HG03469 (cell line): ENCODE data around the gene USP17L22.
"Not testable (repeated sequence)": the region's sequence is repeated elsewhere in the genome, so short reads cannot be mapped to it uniquely, and the experiment has no call there.

Experiments used
- ATAC-seq: cut with Tn5 transposase; IDR thresholded peaks from one replicate; pipeline ENCODE4 v1.9.1; 2021; ENCODE audit warnings: mild to moderate bottlenecking, moderate library complexity, moderate number of reproducible peaks; ENCODE audit not compliant: unreplicated experiment

Gene USP17L22, protein sequence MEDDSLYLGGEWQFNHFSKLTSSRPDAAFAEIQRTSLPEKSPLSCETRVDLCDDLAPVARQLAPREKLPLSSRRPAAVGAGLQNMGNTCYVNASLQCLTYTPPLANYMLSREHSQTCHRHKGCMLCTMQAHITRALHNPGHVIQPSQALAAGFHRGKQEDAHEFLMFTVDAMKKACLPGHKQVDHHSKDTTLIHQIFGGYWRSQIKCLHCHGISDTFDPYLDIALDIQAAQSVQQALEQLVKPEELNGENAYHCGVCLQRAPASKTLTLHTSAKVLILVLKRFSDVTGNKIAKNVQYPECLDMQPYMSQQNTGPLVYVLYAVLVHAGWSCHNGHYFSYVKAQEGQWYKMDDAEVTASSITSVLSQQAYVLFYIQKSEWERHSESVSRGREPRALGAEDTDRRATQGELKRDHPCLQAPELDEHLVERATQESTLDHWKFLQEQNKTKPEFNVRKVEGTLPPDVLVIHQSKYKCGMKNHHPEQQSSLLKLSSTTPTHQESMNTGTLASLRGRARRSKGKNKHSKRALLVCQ

DNA sequence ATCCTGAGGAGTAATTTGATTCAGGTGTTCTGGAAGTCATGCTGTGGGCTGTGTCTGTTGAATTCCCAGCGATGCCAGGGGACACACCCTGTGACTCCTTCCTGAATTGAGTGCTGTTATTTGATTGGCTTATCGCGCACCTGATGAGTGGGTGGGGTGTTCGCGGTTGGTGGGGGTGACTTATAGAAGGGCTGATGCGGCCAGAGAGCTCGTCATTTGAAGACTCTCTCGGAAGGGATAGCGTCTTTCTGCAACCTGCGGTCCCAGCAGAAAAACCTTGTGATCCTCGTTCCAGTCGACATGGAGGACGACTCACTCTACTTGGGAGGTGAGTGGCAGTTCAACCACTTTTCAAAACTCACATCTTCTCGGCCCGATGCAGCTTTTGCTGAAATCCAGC lies at the start of gene USP17L22:
Gene USP17L22, plus strand, starts transcription at position 301 of the 400 bp plus-strand sequence. Its CDS starts 0 bp downstream, at position 301.
- not testable (repeated sequence) for ATAC-seq

DNA sequence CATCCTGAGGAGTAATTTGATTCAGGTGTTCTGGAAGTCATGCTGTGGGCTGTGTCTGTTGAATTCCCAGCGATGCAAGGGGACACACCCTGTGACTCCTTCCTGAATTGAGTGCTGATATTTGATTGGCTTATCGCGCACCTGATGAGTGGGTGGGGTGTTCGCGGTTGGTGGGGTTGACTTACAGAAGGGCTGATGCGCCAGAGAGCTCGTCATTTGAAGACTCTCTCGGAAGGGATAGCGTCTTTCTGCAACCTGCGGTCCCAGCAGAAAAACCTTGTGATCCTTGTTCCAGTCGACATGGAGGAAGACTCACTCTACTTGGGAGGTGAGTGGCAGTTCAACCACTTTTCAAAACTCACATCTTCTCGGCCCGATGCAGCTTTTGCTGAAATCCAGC lies 47.6 kb upstream of the USP17L22 start, which contains the start of gene USP17L12:
Gene USP17L12, plus strand, starts transcription at position 301 of the 400 bp plus-strand sequence. Its CDS starts 0 bp downstream, at position 301.
- ATAC-seq: not testable (repeated sequence)

DNA sequence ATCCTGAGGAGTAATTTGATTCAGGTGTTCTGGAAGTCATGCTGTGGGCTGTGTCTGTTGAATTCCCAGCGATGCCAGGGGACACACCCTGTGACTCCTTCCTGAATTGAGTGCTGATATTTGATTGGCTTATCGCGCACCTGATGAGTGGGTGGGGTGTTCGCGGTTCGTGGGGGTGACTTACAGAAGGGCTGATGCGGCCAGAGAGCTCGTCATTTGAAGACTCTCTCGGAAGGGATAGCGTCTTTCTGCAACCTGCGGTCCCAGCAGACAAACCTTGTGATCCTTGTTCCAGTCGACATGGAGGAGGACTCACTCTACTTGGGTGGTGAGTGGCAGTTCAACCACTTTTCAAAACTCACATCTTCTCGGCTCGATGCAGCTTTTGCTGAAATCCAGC lies 42.8 kb upstream of the USP17L22 start, which contains the start of gene USP17L13:
Gene USP17L13, plus strand, starts transcription at position 301 of the 400 bp plus-strand sequence. Its CDS starts 0 bp downstream, at position 301.
- not testable (repeated sequence) for ATAC-seq

DNA sequence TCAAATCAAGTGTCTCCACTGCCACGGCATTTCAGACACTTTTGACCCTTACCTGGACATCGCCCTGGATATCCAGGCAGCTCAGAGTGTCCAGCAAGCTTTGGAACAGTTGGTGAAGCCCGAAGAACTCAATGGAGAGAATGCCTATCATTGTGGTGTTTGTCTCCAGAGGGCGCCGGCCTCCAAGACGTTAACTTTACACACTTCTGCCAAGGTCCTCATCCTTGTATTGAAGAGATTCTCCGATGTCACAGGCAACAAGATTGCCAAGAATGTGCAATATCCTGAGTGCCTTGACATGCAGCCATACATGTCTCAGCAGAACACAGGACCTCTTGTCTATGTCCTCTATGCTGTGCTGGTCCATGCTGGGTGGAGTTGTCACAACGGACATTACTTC lies 37.2 kb upstream of the USP17L22 start:
- not testable (repeated sequence) for ATAC-seq

DNA sequence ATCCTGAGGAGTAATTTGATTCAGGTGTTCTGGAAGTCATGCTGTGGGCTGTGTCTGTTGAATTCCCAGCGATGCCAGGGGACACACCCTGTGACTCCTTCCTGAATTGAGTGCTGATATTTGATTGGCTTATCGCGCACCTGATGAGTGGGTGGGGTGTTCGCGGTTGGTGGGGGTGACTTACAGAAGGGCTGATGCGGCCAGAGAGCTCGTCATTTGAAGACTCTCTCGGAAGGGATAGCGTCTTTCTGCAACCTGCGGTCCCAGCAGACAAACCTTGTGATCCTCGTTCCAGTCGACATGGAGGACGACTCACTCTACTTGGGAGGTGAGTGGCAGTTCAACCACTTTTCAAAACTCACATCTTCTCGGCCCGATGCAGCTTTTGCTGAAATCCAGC lies 33.3 kb upstream of the USP17L22 start, which contains the start of gene USP17L15:
Gene USP17L15, plus strand, starts transcription at position 301 of the 400 bp plus-strand sequence. Its CDS starts 0 bp downstream, at position 301.
- not testable (repeated sequence) for ATAC-seq

DNA sequence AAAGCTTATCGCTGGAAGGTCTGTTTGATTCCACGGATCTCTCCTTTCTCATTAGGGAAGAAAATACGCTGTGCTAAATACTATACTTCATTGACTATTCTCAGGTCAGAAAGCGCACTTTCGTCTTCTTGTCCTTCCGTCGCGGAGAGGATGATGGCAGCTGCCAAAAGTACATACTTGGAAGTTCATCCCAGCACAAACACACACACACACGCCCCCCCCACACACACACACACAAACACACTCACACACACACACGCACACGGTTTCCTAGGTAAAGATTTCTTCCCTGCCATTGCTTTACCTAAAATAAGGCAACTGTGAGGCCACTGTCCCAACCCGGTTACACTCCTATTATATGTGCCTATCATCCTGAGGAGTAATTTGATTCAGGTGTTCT lies 29.0 kb upstream of the USP17L22 start:
- ATAC-seq: not testable (repeated sequence)

DNA sequence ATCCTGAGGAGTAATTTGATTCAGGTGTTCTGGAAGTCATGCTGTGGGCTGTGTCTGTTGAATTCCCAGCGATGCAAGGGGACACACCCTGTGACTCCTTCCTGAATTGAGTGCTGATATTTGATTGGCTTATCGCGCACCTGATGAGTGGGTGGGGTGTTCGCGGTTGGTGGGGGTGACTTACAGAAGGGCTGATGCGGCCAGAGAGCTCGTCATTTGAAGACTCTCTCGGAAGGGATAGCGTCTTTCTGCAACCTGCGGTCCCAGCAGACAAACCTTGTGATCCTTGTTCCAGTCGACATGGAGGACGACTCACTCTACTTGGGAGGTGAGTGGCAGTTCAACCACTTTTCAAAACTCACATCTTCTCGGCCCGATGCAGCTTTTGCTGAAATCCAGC lies 23.8 kb upstream of the USP17L22 start, which contains the start of gene USP17L17:
Gene USP17L17, plus strand, starts transcription at position 301 of the 400 bp plus-strand sequence. Its CDS starts 0 bp downstream, at position 301.
- not testable (repeated sequence) for ATAC-seq

DNA sequence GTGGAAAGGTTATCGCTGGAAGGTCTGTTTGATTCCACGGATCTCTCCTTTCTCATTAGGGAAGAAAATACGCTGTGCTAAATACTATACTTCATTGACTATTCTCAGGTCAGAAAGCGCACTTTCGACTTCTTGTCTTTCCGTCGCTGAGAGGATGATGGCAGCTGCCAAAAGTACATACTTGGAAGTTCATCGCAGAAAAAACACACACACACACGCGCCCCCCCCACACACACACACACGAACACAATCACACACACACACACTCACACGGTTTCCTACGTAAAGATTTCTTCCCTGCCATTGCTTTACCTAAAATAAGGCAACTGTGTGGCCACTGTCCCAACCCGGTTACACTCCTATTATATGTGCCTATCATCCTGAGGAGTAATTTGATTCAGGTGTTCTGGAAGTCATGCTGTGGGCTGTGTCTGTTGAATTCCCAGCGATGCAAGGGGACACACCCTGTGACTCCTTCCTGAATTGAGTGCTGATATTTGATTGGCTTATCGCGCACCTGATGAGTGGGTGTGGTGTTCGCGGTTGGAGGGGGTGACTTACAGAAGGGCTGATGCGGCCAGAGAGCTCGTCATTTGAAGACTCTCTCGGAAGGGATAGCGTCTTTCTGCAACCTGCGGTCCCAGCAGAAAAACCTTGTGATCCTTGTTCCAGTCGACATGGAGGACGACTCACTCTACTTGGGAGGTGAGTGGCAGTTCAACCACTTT lies 19.3 kb upstream of the USP17L22 start, which contains the start of gene USP17L18:
Gene USP17L18, plus strand, starts transcription at position 678 of the 728 bp plus-strand sequence. Its CDS starts 0 bp downstream, at position 678.
- ATAC-seq: not testable (repeated sequence)

DNA sequence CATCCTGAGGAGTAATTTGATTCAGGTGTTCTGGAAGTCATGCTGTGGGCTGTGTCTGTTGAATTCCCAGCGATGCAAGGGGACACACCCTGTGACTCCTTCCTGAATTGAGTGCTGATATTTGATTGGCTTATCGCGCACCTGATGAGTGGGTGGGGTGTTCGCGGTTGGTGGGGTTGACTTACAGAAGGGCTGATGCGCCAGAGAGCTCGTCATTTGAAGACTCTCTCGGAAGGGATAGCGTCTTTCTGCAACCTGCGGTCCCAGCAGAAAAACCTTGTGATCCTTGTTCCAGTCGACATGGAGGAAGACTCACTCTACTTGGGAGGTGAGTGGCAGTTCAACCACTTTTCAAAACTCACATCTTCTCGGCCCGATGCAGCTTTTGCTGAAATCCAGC lies 14.3 kb upstream of the USP17L22 start, which contains the start of gene USP17L19:
Gene USP17L19, plus strand, starts transcription at position 301 of the 400 bp plus-strand sequence. Its CDS starts 0 bp downstream, at position 301.
- not testable (repeated sequence) for ATAC-seq

DNA sequence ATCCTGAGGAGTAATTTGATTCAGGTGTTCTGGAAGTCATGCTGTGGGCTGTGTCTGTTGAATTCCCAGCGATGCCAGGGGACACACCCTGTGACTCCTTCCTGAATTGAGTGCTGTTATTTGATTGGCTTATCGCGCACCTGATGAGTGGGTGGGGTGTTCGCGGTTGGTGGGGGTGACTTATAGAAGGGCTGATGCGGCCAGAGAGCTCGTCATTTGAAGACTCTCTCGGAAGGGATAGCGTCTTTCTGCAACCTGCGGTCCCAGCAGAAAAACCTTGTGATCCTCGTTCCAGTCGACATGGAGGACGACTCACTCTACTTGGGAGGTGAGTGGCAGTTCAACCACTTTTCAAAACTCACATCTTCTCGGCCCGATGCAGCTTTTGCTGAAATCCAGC lies 9.6 kb upstream of the USP17L22 start, which contains the start of gene USP17L20:
Gene USP17L20, plus strand, starts transcription at position 301 of the 400 bp plus-strand sequence. Its CDS starts 0 bp downstream, at position 301.
- not testable (repeated sequence) for ATAC-seq

DNA sequence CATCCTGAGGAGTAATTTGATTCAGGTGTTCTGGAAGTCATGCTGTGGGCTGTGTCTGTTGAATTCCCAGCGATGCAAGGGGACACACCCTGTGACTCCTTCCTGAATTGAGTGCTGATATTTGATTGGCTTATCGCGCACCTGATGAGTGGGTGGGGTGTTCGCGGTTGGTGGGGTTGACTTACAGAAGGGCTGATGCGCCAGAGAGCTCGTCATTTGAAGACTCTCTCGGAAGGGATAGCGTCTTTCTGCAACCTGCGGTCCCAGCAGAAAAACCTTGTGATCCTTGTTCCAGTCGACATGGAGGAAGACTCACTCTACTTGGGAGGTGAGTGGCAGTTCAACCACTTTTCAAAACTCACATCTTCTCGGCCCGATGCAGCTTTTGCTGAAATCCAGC lies 4.8 kb upstream of the USP17L22 start, which contains the start of gene USP17L21:
Gene USP17L21, plus strand, starts transcription at position 301 of the 400 bp plus-strand sequence. Its CDS starts 0 bp downstream, at position 301.
- not testable (repeated sequence) for ATAC-seq

DNA sequence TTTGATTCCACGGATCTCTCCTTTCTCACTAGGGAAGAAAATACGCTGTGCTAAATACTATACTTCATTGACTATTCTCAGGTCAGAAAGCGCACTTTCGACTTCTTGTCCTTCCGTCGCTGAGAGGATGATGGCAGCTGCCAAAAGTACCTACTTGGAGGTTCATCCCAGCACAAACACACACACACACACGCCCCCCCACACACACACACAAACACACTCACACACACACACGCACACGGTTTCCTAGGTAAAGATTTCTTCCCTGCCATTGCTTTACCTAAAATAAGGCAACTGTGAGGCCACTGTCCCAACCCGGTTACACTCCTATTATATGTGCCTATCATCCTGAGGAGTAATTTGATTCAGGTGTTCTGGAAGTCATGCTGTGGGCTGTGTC lies 4.3 kb downstream of the USP17L22 start:
- ATAC-seq: not testable (repeated sequence)
